H1 (cell line): ENCODE measurements around the gene SNTG2. TPM values are rescaled to one million over a fixed set of nuclear protein-coding genes. Genes with fewer than 3 reads are reported as not detected.
A peak's percentile ranks its signal among the peaks of the same experiment; 100 is the strongest.

Source experiments
- CTCF ChIA-PET: fragments of 300-600 bp; sonication (Branson Sonifier 250); formaldehyde crosslinking; loops from one replicate; lab custom pipeline; 2021; ENCODE audit not compliant: partially characterized antibody; lab: Charles Lee
- POLR2A ChIA-PET: fragments of 300-600 bp; sonication (Branson Sonifier 250); formaldehyde crosslinking; loops from one replicate; lab custom pipeline; 2021; ENCODE audit warnings: inconsistent platforms; ENCODE audit not compliant: partially characterized antibody; lab: Charles Lee
- DNase-seq, 2 experiments: peaks; one replicate each; pipeline versions ENCODE4 v3.0.0 to v3.0.0-alpha.2; 2010 to 2022; ENCODE audit warnings: low spot score in 2 of 2, low read depth in 1 of 2, mixed read lengths in 1 of 2
- FAIRE-seq: peaks from 2 replicates; lab custom pipeline; 2011; peaks lifted over from hg19 to GRCh38; lab: Jason Lieb, UNC
- H2AFZ ChIP-seq: 2 replicates; pipeline ENCODE4 v1.8.1; 2012; ENCODE audit warnings: low read length, inconsistent platforms
- H2AK5ac ChIP-seq: 2 replicates; pipeline ENCODE4 v1.6.1; 2013; ENCODE audit warnings: low read depth, low read length
- H2BK120ac ChIP-seq: replicated peaks from 2 replicates; pipeline ENCODE3; 2013; ENCODE audit warnings: low read depth, low read length, inconsistent platforms
- H2BK12ac ChIP-seq: 2 replicates; pipeline ENCODE4 v1.6.1; 2013; ENCODE audit warnings: low read depth, low read length
- H2BK15ac ChIP-seq: 2 replicates; pipeline ENCODE4 v1.6.1; 2013; ENCODE audit warnings: low read length
- H2BK20ac ChIP-seq: 2 replicates; pipeline ENCODE4 v1.6.1; 2013; ENCODE audit warnings: low read length
- H2BK5ac ChIP-seq: 2 replicates; pipeline ENCODE4 v1.6.1; 2013; ENCODE audit warnings: low read depth, low read length
- H3K14ac ChIP-seq: 2 replicates; pipeline ENCODE4 v1.6.1; 2013; ENCODE audit warnings: inconsistent platforms; ENCODE audit not compliant: insufficient read length
- H3K18ac ChIP-seq: 2 replicates; pipeline ENCODE4 v1.6.1; 2013; ENCODE audit warnings: low read length; ENCODE audit errors: extremely low read depth
- H3K23ac ChIP-seq: 2 replicates; pipeline ENCODE4 v1.6.1; 2013; ENCODE audit warnings: inconsistent platforms; ENCODE audit not compliant: insufficient read length
- H3K23me2 ChIP-seq: 2 replicates; pipeline ENCODE4 v1.6.1; 2013; ENCODE audit warnings: low read depth, low read length
- H3K27ac ChIP-seq: 2 replicates; pipeline ENCODE4 v1.6.1; 2011; ENCODE audit warnings: low read depth, low read length, inconsistent platforms
- H3K27me3 ChIP-seq, 4 experiments: replicated peaks in 1 of 4; 1 replicate in 1 of 4; 2 replicates in 3 of 4; pipeline versions ENCODE4 v1.6.1 to v1.8.1; 2011 to 2013; ENCODE audit warnings: low read length in 3 of 4, mild to moderate bottlenecking in 3 of 4, inconsistent platforms in 2 of 4, mixed read lengths in 2 of 4, moderate library complexity in 1 of 4; ENCODE audit not compliant: control insufficient read depth in 3 of 4, insufficient read depth in 3 of 4; ENCODE audit errors: extremely low read depth in 1 of 4
- H3K36me3 ChIP-seq, 4 experiments: 2 replicates each; pipeline versions ENCODE4 v1.6.1 to v1.8.1; 2011 to 2013; ENCODE audit warnings: mild to moderate bottlenecking in 4 of 4, low read length in 3 of 4, moderate library complexity in 2 of 4, control low read depth in 1 of 4, inconsistent platforms in 1 of 4; ENCODE audit not compliant: insufficient read depth in 4 of 4, control insufficient read depth in 2 of 4
- H3K4ac ChIP-seq: replicated peaks from 2 replicates; pipeline ENCODE3; 2013; ENCODE audit warnings: low read length, low read depth, mixed read lengths, inconsistent platforms; ENCODE audit not compliant: insufficient read length
- H3K4me1 ChIP-seq, 4 experiments: replicated peaks in 1 of 4; 1 replicate in 1 of 4; 2 replicates in 3 of 4; pipeline versions ENCODE4 v1.6.1 to v1.8.1; 2011 to 2013; ENCODE audit warnings: low read length in 3 of 4, inconsistent platforms in 2 of 4, mixed read lengths in 1 of 4; ENCODE audit not compliant: insufficient read depth in 4 of 4, control insufficient read depth in 3 of 4
- H3K4me2 ChIP-seq, 2 experiments: 2 replicates each; pipeline versions ENCODE4 v1.6.1 to v1.8.1; 2011 to 2013; ENCODE audit warnings: low read depth in 2 of 2, low read length in 2 of 2, control low read depth in 1 of 2, inconsistent platforms in 1 of 2, mild to moderate bottlenecking in 1 of 2; ENCODE audit not compliant: insufficient read depth in 1 of 2
- H3K4me3 ChIP-seq, 4 experiments: fragments of 200-600, 300-600 bp in 1 of 4; sonication (generic), shearing (Covaris generic), sonication (Bioruptor Twin) in 1 of 4; 2 replicates each; pipeline versions ENCODE4 v1.5.1 to v1.8.1; 2011 to 2016; ENCODE audit warnings: low read length in 4 of 4, low read depth in 3 of 4, control low read depth in 2 of 4, inconsistent platforms in 2 of 4, mild to moderate bottlenecking in 2 of 4, mixed read lengths in 1 of 4, moderate library complexity in 1 of 4; ENCODE audit not compliant: insufficient read depth in 2 of 4; ENCODE audit errors: extremely low read depth in 1 of 4
- H3K56ac ChIP-seq: replicated peaks from 2 replicates; pipeline ENCODE3; 2013; ENCODE audit warnings: low read depth, mild to moderate bottlenecking, mixed read lengths, low read length, inconsistent platforms; ENCODE audit not compliant: insufficient read length
- H3K79me1 ChIP-seq: 2 replicates; pipeline ENCODE4 v1.6.1; 2013; ENCODE audit warnings: low read depth, low read length, control low read depth
- H3K79me2 ChIP-seq, 2 experiments: 2 replicates each; pipeline versions ENCODE4 v1.6.1 to v1.8.1; 2012 to 2013; ENCODE audit warnings: low read length in 2 of 2, mild to moderate bottlenecking in 2 of 2, inconsistent platforms in 1 of 2; ENCODE audit not compliant: insufficient read depth in 2 of 2, control insufficient read depth in 1 of 2
- H3K9ac ChIP-seq, 4 experiments: replicated peaks in 1 of 4; 1 replicate in 1 of 4; 2 replicates in 3 of 4; pipeline versions ENCODE4 v1.6.1 to v1.8.1; 2011 to 2013; ENCODE audit warnings: low read depth in 3 of 4, low read length in 3 of 4, control low read depth in 2 of 4, mild to moderate bottlenecking in 2 of 4, moderate library complexity in 2 of 4, inconsistent platforms in 1 of 4; ENCODE audit errors: extremely low read depth in 1 of 4
- H3K9me3 ChIP-seq, 2 experiments: 2 replicates each; pipeline versions ENCODE4 v1.6.1 to v1.8.1; 2012 to 2013; ENCODE audit warnings: mild to moderate bottlenecking in 2 of 2, moderate library complexity in 2 of 2, control low read depth in 1 of 2, inconsistent platforms in 1 of 2, low read depth in 1 of 2, low read length in 1 of 2, mixed read lengths in 1 of 2; ENCODE audit not compliant: insufficient read depth in 2 of 2
- H4K20me1 ChIP-seq, 2 experiments: replicated peaks in 1 of 2; 2 replicates each; pipeline versions ENCODE3 to v1.8.1; 2011 to 2013; ENCODE audit warnings: inconsistent platforms in 2 of 2, low read length in 2 of 2, mild to moderate bottlenecking in 1 of 2; ENCODE audit not compliant: insufficient read depth in 2 of 2, control insufficient read depth in 1 of 2
- H4K5ac ChIP-seq: 2 replicates; pipeline ENCODE4 v1.6.1; 2013; ENCODE audit warnings: low read length, low read depth, mixed read lengths, inconsistent platforms; ENCODE audit not compliant: insufficient read length
- H4K8ac ChIP-seq: 2 replicates; pipeline ENCODE4 v1.8.0; 2013; ENCODE audit warnings: mild to moderate bottlenecking, moderate library complexity, low read length, inconsistent platforms; ENCODE audit not compliant: insufficient read depth; ENCODE audit errors: extremely low read depth
- H4K91ac ChIP-seq: replicated peaks from 2 replicates; pipeline ENCODE3; 2013; ENCODE audit warnings: low read length, mixed read lengths, inconsistent platforms; ENCODE audit not compliant: insufficient read length
- ATF3 ChIP-seq: IDR thresholded peaks from 2 replicates; pipeline ENCODE4 v1.6.1; 2011; ENCODE audit warnings: low read depth, mild to moderate bottlenecking, low read length; ENCODE audit not compliant: insufficient read depth
- CTCF ChIP-seq, 3 experiments: IDR thresholded peaks; 1 replicate in 2 of 3; 2 replicates in 1 of 3; pipeline versions ENCODE4 v1.5.1 to v1.6.1; 2011; ENCODE audit warnings: low read length in 3 of 3, mild to moderate bottlenecking in 3 of 3, inconsistent platforms in 2 of 3, low read depth in 1 of 3, moderate library complexity in 1 of 3; ENCODE audit not compliant: insufficient read depth in 1 of 3; ENCODE audit errors: control extremely low read depth in 1 of 3
- POLR2AphosphoS5 ChIP-seq: IDR thresholded peaks from 2 replicates; pipeline ENCODE4 v1.6.1; 2011; ENCODE audit warnings: low read depth, low read length
- RAD21 ChIP-seq, 2 experiments: IDR thresholded peaks in 1 of 2; conservative IDR thresholded peaks in 1 of 2; 2 replicates each; pipeline ENCODE4 v1.6.1; 2011; ENCODE audit warnings: low read depth in 2 of 2, low read length in 2 of 2, improper control_type of control experiment in 1 of 2, inconsistent platforms in 1 of 2, mild to moderate bottlenecking in 1 of 2, moderate library complexity in 1 of 2
- SIX5 ChIP-seq: IDR thresholded peaks from 2 replicates; pipeline ENCODE4 v1.6.1; 2011; ENCODE audit warnings: mild to moderate bottlenecking, low read depth, low read length
- SRF ChIP-seq: IDR thresholded peaks from 2 replicates; pipeline ENCODE4 v1.6.1; 2011; ENCODE audit warnings: mild to moderate bottlenecking, low read depth, low read length, moderate library complexity
- TBP ChIP-seq: IDR thresholded peaks from 2 replicates; pipeline ENCODE4 v1.6.1; 2011; ENCODE audit warnings: low read depth, low read length, improper control_type of control experiment
- TEAD4 ChIP-seq: IDR thresholded peaks from 2 replicates; pipeline ENCODE4 v1.6.1; 2012; ENCODE audit warnings: low read depth, low read length, inconsistent platforms, mixed read lengths
- WGBS, 2 experiments: shearing (Covaris generic) in 1 of 2; methylation state at CpG; one replicate each; pipeline versions ENCODE4 v1.1.6 to v1.1.7; 2013 to 2015; ENCODE audit warnings: low lambda C conversion rate in 2 of 2, mixed read lengths in 2 of 2, inconsistent platforms in 1 of 2, low coverage in 1 of 2, missing lambda C conversion rate in 1 of 2; ENCODE audit not compliant: insufficient replicate concordance in 2 of 2, insufficient coverage in 1 of 2, insufficient read length in 1 of 2; ENCODE audit errors: extremely low coverage in 1 of 2, missing lambda C conversion rate in 1 of 2; 5-methylcytosine and 5-hydroxymethylcytosine counted together
- polyA plus RNA-seq, 7 experiments: library from polyadenylated mRNA; depleted of rRNA in 3 of 7; stranded (reverse) in 5 of 7; unstranded in 2 of 7; fragments of >200 nt in 5 of 7; fragments of 200-250 nt in 2 of 7; gene quantifications; 1 replicate in 5 of 7; 2 replicates in 1 of 7; 4 replicates in 1 of 7; pipeline versions ENCODE4 v1.2.1 to v1.2.3, GENCODE V29; 2011 to 2013; ENCODE audit warnings: missing spikeins in 2 of 7, mixed read lengths in 2 of 7
- total RNA-seq: library from RNA; stranded (reverse); fragmentation: NEBNext Ultra II Directional; extraction: Animal tissue kit (Norgen Biotek cat#: 25700); gene quantifications from 2 replicates; pipeline ENCODE4 v1.2.1, GENCODE V29; 2021

Gene SNTG2
- total and polyA plus RNA-seq, 2 of the 8 experiments (the other 6 are each of a cell fraction or from before 2014, with no cell fraction given), result 6.6 to 18.1 TPM

DNA sequence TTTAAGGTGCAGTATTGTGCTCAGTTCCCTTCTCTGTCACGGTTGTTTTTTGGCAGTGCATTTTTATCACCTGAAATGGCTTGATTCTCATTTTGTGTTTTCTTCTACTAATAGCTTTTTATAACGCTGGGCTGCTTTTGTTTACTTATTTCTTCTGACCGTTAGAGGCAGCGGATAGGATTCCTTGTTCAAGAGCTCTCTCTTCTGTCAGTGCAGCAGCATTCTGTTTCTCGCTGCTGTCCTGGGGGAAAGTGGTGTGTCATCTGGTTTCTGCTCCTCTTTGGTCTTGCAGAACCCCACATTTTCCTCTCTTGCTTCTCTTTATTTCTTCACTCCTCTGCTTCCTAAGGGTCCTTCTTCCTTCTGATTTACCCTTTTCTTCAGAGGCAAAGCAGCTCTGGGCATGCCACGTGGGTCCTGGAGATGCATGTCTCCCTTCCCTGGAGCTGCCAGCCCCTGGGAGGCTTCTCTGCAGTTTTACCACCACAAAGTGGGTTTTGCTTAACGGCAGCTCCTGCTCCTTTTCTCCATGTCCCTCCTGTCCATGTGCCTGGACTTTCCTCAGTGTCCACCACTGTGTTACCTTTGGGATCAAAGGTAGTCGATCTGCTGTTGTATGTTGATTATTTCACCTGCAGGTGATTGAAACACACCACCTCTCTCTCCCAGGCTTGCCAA is 47.3 kb upstream of the SNTG2 start:
- no peak overlapping the region; a peak in 1 of 4 replicates for H3K4me2 ChIP-seq
- no peak overlapping the region for H4K5ac ChIP-seq
- peak overlapping the region; percentile 69; the same call in 1 of the 2 replicates for H2BK12ac ChIP-seq
- 0 out of 2 replicates have a peak overlapping the region, but pooled peaks have one; percentile 22 for H2BK5ac ChIP-seq
- peak overlapping the region; percentile 46 for H4K91ac ChIP-seq
- no peak overlapping the region for H3K23ac ChIP-seq
- H3K18ac ChIP-seq, result no peak overlapping the region
- no peak overlapping the region for H3K4ac ChIP-seq
- 0 out of 7 replicates have a peak, but pooled peaks cover 0 to 3% (median 1%) of the 10 kb centered on the region in 4 experiments for H3K27me3 ChIP-seq
- H2BK15ac ChIP-seq, result no peak overlapping the region
- H3K79me2 ChIP-seq, result no peaks in the 10 kb centered on the region
- no peak overlapping the region for H3K27ac ChIP-seq
- TF ChIP-seq ATF3, result no peak
- no peak for TF ChIP-seq SRF
- TF ChIP-seq POLR2AphosphoS5, result no peak
- TF ChIP-seq CTCF (IDR thresholded peaks at IDR 0.05; ENCODE audit: control extremely low read depth in 1 of 3, insufficient read depth in 1 of 3, low read depth in 1 of 3, low read length in 3 of 3), result peak in 1 of 3 experiments; percentile 21; a peak in 1 of 4 replicates
- TF ChIP-seq TBP, result no peak
- TF ChIP-seq TEAD4, result no peak
- TF ChIP-seq SIX5, result no peak
- TF ChIP-seq RAD21 (IDR thresholded peaks at IDR 0.05 in 1 of 2, conservative IDR thresholded peaks at IDR 0.05 in 1 of 2; ENCODE audit: low read depth in 2 of 2, low read length in 2 of 2), result peak; percentile 47 to 53
- peak in 1 of 2 experiments; percentile 42 for DNase-seq
- H2AK5ac ChIP-seq, result no peak overlapping the region
- H3K4me3 ChIP-seq, result peak overlapping the region in 1 of 4 experiments; percentile 12; a peak in 1 of 8 replicates
- no peak overlapping the region for H2BK20ac ChIP-seq
- no peaks in the 10 kb centered on the region for H3K79me1 ChIP-seq
- ChIA-PET POLR2A (interaction anchor here (1.2 kb wide), 1 partner anchor 15 kb away, joined by 3 read pairs; no protein-coding TSS in a partner anchor), CTCF (interaction anchor here (0.8 to 3.4 kb wide), 4 partner anchors 10 to 187 kb away, joined by 4 to 18 read pairs (median 6); no protein-coding TSS in a partner anchor)
- no peaks in the 10 kb centered on the region for H4K20me1 ChIP-seq
- peaks cover 8 to 19% (median 14%) of the 10 kb centered on the region in 4 experiments for H3K4me1 ChIP-seq
- peak overlapping the region; percentile 94 for H2AFZ ChIP-seq
- no peak overlapping the region for H3K9ac ChIP-seq
- H3K23me2 ChIP-seq, result no peaks in the 10 kb centered on the region
- H2BK120ac ChIP-seq, result peak overlapping the region; percentile 55
- no peaks in the 10 kb centered on the region for H3K36me3 ChIP-seq
- no peak for FAIRE-seq
- no peak overlapping the region for H4K8ac ChIP-seq
- no peak overlapping the region for H3K56ac ChIP-seq
- no peak overlapping the region for H3K14ac ChIP-seq
- peaks cover 8 to 11% of the 10 kb centered on the region in 2 experiments; a peak in 2 of 4 replicates for H3K9me3 ChIP-seq
- WGBS, 2 experiments, result 70% methylated on average over 8 of the region's 8 CpGs; no CpG with 5 or more reads in 1 of the 2 experiments
